DMS153 treated with DMSO at 0.1 percent for 48 hours (cell line): ENCODE data around the gene CREB3L2.

Source experiments
- DNase-seq: peaks from one replicate; lab custom pipeline; 2025; ENCODE audit not compliant: unreplicated experiment; lab: John Stamatoyannopoulos, UW

CREB3L2 gene

GRCh38 chr7:137953665-137954470 is 48.0 kb downstream of the CREB3L2 start:
- DNase-seq: no peak

GRCh38 chr7:137953043-137953664 is 48.7 kb downstream of the CREB3L2 start:
- DNase-seq: no peak

GRCh38 chr7:137952426-137952805 is 49.5 kb downstream of the CREB3L2 start:
- no peak for DNase-seq

- DNase-seq: no peak
Observed at GRCh38 chr7:137951700-137952425, 50.0 kb downstream of the CREB3L2 start.

- DNase-seq: no peak
Observed at GRCh38 chr7:137950967-137951366, 50.9 kb downstream of the CREB3L2 start.

GRCh38 chr7:137950263-137950621 is 51.6 kb downstream of the CREB3L2 start:
- no peak for DNase-seq

GRCh38 chr7:137949416-137950262 is 52.2 kb downstream of the CREB3L2 start:
- no peak for DNase-seq

GRCh38 chr7:137948845-137949330 is 53.0 kb downstream of the CREB3L2 start:
- no peak for DNase-seq

- DNase-seq: no peak
Observed at GRCh38 chr7:137948083-137948844, 53.6 kb downstream of the CREB3L2 start.

- no peak for DNase-seq
Observed at GRCh38 chr7:137947046-137947445, 54.8 kb downstream of the CREB3L2 start.

GRCh38 chr7:137946011-137946410 is 55.9 kb downstream of the CREB3L2 start:
- DNase-seq: no peak

- DNase-seq: no peak
Observed at GRCh38 chr7:137944168-137944567, 57.7 kb downstream of the CREB3L2 start.

- no peak for DNase-seq
Observed at GRCh38 chr7:137943132-137943551, 58.7 kb downstream of the CREB3L2 start.

- no peak for DNase-seq
Observed at GRCh38 chr7:137942484-137943115, 59.3 kb downstream of the CREB3L2 start.

GRCh38 chr7:137940656-137941518 is 61.0 kb downstream of the CREB3L2 start:
- no peak for DNase-seq

- DNase-seq: no peak
Observed at GRCh38 chr7:137940218-137940617, 61.7 kb downstream of the CREB3L2 start.

GRCh38 chr7:137937202-137937560 is 64.7 kb downstream of the CREB3L2 start:
- DNase-seq: no peak

GRCh38 chr7:137936509-137937201 is 65.2 kb downstream of the CREB3L2 start:
- DNase-seq: no peak
